ENCODE data around the gene SMAP1.
"Not testable (repeated sequence)": the region's sequence is repeated elsewhere in the genome, so short reads cannot be mapped to it uniquely, and the experiment has no call there.

The SMAP1 gene

DNA sequence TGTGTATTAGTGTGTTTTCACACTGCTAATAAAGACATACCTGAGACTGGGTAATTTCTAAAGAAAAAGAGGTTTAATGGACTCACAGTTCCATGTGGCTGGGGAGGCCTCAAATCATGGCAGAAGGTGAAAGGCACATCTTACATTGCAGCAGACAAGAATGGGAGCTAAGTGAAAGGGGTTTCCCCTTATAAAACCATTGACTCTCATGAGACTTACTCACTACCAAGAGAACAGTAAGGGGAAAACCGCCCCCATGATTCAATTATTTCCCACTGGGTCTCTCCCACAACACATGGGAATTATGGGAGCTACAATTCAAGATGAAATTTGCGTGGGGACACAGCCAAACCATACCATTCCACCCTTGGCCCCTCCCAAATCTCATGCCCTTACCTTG lies 73.1 kb downstream of the SMAP1 start:
- not testable (repeated sequence) for DNase-seq (ENCODE audit: low read depth)

GRCh38 chr6:70742462-70742861 lies 74.8 kb downstream of the SMAP1 start:
- not testable (repeated sequence) for DNase-seq (ENCODE audit: low read depth)

DNA sequence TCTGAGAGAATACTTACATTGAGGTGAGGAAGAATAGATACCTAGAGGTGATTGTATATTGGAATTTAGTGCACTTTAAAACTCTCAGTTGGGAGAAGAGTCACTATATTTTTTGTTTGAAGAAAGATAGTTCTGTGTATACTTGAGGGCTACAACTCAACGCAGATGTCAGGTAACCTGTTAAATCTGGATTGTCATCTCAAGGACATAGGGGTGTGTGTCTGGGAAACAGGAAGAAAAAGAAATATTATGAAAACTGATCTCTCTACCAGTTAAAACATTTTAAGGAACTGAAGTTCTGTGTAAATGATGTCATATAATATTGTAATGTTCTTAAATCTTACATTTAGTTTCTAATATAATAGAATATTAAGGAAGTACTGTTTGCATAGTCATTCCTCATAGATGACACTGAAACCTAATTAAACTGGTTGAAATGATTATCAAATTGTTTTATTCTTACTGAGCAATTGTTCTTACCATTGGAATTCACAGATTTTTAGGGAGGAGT lies 86.2 kb downstream of the SMAP1 start:
- DNase-seq (ENCODE audit: low read depth) = no peak

DNA sequence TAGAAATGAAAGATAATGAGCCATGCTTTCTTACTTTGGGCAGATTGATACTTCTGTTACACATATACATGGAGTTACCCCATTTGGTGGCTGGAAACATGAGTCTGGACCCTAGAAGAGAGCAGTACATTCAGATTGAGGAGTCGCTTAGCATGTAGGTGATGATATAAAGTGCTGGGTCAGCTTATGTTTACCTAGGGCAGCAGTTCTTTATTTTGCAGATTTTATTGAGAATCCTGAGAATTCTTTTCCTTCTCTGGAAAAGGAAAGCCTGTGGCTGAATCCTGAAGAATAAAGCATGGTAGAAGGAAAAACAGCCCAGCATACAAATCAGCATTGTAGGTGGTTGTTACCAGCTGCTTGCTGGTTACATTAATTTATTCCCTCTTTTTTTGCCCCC lies 91.2 kb downstream of the SMAP1 start:
- no peak for DNase-seq (ENCODE audit: low read depth)

- no peak for DNase-seq (ENCODE audit: low read depth)
Observed at GRCh38 chr6:70763754-70764510, 96.2 kb downstream of the SMAP1 start.

DNA sequence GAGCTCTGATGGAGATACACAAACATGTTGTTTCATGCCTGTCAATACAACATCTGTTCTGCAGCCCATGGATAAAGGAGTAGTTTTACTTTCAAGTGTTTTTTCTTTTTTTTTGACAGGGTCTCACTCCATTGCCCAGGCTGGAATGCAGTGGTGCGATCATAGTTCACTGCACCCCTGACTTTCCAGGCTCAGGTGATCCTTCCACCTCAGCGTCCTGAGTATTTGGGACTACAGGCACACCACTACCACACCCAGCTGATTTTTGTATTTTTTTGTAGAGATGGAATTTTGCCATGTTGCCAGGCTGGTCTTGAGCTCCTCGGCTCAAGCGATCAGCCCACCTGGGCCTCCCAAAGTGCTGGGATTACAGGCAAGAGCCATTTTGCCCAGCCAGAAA lies 97.0 kb downstream of the SMAP1 start:
- no peak for DNase-seq (ENCODE audit: low read depth)

GRCh38 chr6:70771351-70771750 lies 103.7 kb downstream of the SMAP1 start:
- DNase-seq (ENCODE audit: low read depth) = not testable (repeated sequence)

- no peak for DNase-seq (ENCODE audit: low read depth)
Observed at GRCh38 chr6:70779934-70780333, 112.3 kb downstream of the SMAP1 start.

DNA sequence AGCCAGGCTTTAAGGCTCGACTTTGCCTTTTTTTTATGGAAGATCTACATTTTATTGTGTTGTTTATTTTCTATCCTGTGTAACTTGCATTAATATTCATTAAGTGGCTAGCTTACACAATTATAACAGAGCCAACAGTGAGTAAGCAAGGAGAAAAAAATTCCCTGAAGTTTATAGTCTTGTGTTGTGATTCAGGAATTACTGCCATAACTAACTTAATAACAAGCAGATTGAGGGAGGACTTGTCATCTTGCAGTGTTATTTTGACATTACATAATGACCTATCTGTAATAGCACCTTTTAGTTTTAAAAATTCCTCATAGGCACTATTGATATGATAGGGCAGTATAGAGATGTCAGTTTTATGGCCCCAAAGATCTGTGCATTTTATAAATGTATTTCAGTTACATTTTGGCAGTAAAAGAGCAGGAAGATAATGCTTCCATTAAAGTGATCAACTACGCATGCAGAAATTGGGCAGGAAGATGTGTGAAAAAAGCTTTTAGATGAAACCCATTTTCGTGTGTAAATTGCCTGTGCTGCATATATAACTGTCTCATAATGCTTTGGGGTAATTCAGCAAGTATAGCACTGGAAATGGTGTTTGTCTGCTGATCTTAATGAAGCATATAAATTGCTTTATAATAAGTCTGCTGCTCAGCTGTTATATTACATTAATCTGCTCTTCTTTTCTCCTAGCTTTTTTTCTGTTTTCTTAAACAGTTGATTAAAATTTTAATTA lies 123.0 kb downstream of the SMAP1 start:
- no peak for DNase-seq (ENCODE audit: low read depth)

GRCh38 chr6:70797625-70798024 lies 129.9 kb downstream of the SMAP1 start:
- no peak for DNase-seq (ENCODE audit: low read depth)

GRCh38 chr6:70806086-70806485 lies 138.4 kb downstream of the SMAP1 start:
- DNase-seq (ENCODE audit: low read depth) = no peak

GRCh38 chr6:70811788-70812187 lies 144.1 kb downstream of the SMAP1 start:
- DNase-seq (ENCODE audit: low read depth) = no peak

DNA sequence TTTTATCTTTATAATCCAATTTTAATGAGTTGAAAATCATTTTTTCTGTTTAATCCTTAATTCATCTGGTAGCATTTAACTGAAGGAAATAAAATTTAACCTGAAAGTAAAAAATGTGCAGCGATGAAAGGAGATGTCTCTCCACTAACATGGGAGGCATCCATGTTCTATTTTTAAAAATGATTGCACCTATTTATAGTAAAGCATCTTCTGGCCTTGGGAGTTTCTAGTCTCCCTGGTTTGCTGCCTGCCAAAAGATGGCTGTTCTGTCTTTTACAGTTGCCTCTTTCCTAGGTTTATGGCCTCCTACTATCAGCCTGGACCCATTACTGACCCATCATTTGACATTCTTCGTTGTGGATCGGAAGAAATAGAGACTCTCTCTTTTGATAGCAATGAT lies 146.2 kb downstream of the SMAP1 start:
- no peak for DNase-seq (ENCODE audit: low read depth)

GRCh38 chr6:70819646-70820045 lies 152.0 kb downstream of the SMAP1 start:
- no peak for DNase-seq (ENCODE audit: low read depth)

GRCh38 chr6:70820778-70821177 lies 153.1 kb downstream of the SMAP1 start:
- no peak for DNase-seq (ENCODE audit: low read depth)

- DNase-seq (ENCODE audit: low read depth) = no peak
Observed at GRCh38 chr6:70821751-70822150, 154.1 kb downstream of the SMAP1 start.

DNA sequence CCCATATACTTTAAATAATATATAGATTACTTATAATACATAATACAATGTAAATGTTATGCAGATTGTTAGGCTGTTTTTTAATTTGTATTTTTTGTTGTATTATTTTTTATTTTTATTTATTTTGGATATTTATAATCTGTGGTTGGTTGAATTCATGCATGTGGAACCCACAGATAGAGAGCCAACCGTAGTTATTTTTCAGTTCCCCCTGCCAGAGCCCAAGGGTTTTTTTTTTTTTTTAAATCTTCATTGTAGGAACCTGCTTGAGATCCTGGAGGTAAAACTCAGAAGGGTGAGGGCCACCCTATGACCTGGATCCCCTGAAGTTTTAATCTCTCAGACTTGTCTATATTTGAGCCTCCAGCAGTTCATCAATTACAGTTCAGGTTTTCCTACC lies 156.0 kb downstream of the SMAP1 start:
- no peak for DNase-seq (ENCODE audit: low read depth)

GRCh38 chr6:70831427-70831826 lies 163.7 kb downstream of the SMAP1 start:
- no peak for DNase-seq (ENCODE audit: low read depth)

- DNase-seq (ENCODE audit: low read depth) = no peak
Observed at GRCh38 chr6:70834520-70834919, 166.8 kb downstream of the SMAP1 start.

- DNase-seq (ENCODE audit: low read depth) = no peak
Observed at GRCh38 chr6:70838907-70839285, 171.2 kb downstream of the SMAP1 start.

- no peak for DNase-seq (ENCODE audit: low read depth)
Observed at GRCh38 chr6:70839286-70840266, 171.9 kb downstream of the SMAP1 start.

GRCh38 chr6:70841112-70841511 lies 173.4 kb downstream of the SMAP1 start:
- DNase-seq (ENCODE audit: low read depth) = no peak

Data from activated T-cell treated with anti-CD3 and anti-CD28 coated beads for 48 hours (primary cell).